ENCODE data around the gene RAB1A. TPM values are rescaled to one million over a fixed set of nuclear protein-coding genes. Genes with fewer than 3 reads are reported as not detected.
A peak's percentile ranks its signal among the peaks of the same experiment; 100 is the strongest.
"Not testable (repeated sequence)": the region's sequence is repeated elsewhere in the genome, so short reads cannot be mapped to it uniquely, and the experiment has no call there.

The RAB1A gene
- total RNA-seq: 62.5 and 141 TPM in 2 replicates

GRCh38 chr2:65129826-65130663 lies at the start of gene RAB1A:
TSS of gene RAB1A (minus strand) at chr2:65130106. CDS start at chr2:65129915, 191 bp downstream.
- peak; percentile 100 for DNase-seq

DNA sequence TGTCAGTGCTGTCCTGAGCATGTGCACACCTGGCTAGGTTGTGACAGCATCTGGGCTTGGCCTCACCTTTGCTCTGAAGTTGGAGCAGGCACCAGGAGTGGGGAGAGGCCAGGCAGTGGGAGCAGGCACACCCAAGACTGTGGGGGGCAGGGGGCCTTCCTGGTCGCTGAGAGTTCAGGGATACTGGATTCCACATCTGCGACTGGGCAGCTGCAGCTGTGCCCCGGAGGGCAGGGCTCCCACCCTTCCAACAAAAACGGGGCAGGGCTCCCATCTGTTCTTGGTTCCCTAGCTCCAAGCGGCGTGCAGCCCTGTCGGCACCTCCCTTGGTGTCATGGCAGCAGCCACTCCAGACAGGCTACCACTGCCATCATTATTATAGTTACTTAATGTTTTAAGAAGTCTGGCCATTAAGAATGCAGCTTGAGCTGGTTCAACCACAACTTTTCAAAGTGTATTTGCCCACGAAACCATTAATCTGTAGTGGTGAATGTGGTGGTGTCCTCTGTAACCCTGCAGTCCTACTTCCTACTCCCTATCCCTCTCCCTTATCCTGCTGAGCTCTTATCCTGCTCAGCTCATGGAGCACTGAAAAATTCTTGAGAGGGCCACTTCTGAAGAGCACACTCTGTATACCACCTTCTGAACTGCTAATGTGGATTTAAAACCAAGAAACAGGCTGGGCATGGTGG lies 48.0 kb upstream of the RAB1A start:
- DNase-seq: no peak

GRCh38 chr2:65175894-65176530 lies 46.1 kb upstream of the RAB1A start:
- DNase-seq: no peak

DNA sequence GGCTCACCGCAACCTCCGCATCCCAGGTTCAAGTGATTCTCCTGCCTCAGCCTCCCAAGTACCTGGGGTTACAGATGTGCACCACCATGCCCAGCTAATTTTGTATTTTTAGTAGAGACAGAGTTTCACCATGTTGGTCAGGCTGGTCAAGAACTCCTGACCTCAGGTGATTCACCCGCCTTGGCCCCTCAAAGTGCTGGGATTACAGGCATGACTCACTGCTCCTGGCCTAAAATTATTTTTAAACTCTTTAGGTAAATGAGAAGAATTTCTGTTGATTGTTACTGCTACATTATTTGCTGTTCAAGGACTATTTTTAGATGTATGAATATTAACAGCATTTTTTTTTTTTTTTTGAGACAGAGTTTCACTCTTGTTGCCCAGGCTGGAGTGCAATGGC lies 44.1 kb upstream of the RAB1A start:
- DNase-seq: not testable (repeated sequence)

GRCh38 chr2:65172994-65173790 lies 43.3 kb upstream of the RAB1A start:
- DNase-seq: no peak

GRCh38 chr2:65170611-65171477 lies 40.9 kb upstream of the RAB1A start:
- not testable (repeated sequence) for DNase-seq

GRCh38 chr2:65169760-65170136 lies 39.8 kb upstream of the RAB1A start:
- DNase-seq: no peak

GRCh38 chr2:65165558-65165957 lies 35.7 kb upstream of the RAB1A start:
- DNase-seq: no peak

DNA sequence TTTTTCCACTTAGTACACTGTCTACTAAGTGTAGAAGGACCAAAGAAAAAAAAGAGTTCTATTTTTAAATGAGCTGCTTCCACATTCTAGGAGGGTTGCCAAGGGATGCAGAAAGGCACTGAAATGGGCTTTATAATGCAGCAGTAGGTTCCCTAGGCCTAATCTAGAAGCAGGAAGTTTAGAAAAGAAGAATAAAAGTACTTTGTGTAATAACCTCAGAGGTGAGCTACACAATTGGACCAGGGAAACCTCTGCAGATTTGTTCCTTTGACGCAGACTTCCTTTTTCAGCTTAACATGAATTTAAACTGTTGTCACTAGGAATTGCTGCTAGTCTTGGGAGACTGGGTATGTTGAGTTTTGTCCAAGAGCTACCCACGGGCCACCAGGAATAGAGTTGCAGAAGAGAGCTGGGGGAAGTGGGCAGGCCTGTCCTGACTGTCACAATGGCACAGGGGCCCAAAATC lies 34.6 kb upstream of the RAB1A start:
- no peak for DNase-seq

DNA sequence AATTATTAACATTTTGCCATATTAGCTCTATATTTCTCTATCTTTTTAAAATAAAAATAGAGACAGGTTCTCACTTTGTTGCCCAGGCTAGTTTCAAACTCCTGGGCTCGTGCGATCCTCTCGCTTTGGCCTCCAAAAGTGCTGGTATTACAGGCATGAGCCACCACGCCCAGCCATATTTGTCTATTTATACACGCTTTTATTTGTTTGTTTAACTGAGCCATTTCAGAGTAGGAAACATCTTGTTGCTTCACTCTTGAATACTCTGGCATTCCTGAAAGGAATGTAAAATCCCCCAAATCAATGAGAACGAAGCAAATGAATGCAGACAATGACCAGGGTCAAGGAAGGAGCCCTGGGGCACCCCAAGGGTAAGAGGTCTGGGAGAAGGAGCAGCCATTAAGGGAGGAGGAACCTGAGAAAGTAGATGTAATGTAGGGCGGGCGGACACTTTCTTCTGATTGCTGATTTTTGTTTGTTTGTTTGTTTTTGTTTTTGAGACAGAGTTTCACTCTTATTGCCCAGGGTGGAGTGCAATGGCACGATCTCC lies 31.7 kb upstream of the RAB1A start:
- no peak for DNase-seq

DNA sequence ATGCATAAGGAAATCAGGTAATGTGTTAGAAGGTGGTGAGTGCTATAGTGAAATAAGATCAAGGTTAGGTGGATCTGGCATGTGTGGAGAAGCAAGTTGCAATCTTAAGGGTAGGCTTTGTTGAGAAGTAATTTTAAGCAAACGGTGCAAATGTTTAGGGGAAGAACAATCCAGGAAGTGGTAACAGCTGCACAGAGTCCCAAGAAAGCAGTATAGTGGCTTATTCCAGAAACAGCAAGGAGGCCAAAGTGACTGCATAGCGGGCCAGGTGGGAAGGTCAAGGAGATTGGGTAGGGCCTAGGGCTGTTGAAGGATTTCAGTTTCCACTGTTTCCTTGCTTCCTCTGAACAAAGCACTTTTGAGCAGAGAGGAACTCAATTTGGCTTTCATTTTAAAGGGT lies 30.0 kb upstream of the RAB1A start:
- DNase-seq: no peak

DNA sequence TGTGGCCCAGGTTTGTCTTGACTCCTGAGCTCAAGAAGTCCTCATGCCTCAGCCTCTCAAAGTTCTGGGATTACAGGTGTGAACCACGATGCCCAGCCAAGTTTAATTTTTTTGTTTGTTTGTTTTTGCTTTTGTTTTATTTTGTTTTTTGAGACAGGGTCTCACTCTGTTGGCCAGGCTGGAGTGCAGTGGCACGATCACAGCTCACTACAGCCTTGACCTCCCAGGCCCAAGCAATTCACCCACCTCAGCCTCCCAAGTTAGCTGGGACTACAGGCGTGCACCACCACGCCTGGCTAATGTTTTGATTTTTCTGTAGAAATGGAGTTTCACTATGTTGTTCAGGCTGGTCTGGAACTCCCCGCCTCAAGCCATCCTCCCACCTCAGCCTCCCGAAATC lies 29.4 kb upstream of the RAB1A start:
- no peak for DNase-seq

DNA sequence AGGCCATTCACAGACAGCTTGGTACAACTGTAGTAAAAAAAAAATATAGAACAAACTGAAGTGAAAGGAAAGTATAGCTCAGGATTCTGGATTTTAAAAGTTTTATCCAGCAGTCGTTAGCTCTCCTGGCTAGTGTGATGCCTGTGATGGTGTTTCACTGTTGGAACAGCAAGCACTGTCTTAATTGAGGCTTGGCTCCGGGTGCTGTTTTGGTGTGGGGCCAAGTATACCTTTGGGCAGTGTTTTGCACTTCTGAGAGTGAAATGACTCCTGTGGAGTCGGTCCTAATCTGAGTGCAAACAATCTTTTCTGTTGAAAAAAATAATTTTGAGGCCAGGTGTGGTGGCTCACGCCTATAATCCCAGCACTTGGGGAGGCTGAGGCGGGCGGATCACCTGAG lies 28.7 kb upstream of the RAB1A start:
- no peak for DNase-seq

DNA sequence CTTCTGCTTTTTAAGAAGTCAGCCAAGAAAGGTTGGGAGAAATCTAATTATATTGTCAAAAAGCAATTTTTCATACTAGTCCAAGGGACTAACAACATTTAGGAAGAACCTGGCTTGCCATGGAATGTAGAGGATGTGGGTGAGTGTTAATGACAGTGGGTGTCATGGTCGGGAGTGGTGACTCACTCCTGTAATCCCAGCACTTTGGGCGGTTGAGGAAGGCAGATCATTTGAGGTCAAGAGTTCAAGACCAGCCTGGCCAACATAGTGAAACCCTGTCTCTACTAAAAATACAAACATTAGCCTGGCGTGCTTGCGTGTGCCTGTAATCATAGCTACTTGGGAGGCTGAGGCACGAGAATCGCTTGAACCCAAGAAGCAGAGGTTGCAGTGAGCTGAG lies 27.9 kb upstream of the RAB1A start:
- DNase-seq: not testable (repeated sequence)

DNA sequence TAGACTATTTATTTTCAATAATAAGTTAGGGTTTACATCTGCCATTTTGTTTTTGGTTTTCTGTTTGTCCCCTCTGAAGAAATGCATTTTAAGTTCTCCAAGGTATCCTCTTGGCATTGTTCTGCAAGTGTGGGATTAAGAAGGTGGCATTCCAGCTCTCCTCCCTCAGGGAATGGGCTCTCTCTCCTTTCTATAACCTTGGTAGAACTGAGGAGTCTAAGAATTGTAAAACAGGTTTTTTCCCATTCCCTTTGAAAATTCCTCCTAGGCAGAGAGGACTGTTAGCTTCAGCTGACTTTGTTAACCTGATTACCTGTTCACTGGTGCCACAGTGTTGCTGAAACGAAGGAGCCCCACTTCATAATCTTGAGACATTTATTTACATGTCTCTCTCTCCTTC lies 26.1 kb upstream of the RAB1A start:
- no peak for DNase-seq

DNA sequence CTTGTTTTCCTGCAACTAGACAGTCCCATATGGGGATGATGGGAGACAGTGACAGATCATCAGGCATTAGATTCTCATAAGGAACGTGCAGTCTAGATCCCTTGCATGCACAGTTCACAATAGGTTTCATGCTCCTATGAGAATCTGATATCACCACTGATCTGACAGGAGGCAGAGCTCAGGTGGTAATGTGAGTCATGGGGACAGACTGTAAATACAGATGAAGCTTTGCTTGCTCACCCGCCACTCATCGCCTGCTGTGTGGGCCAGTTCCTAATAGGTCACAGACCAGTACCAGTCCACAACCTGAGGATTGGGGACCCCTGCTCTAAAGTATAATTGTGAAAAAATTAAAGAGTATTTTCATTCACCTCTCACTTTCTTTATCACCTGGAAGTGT lies 23.6 kb upstream of the RAB1A start:
- no peak for DNase-seq

GRCh38 chr2:65146078-65146477 lies 16.2 kb upstream of the RAB1A start:
- no peak for DNase-seq

DNA sequence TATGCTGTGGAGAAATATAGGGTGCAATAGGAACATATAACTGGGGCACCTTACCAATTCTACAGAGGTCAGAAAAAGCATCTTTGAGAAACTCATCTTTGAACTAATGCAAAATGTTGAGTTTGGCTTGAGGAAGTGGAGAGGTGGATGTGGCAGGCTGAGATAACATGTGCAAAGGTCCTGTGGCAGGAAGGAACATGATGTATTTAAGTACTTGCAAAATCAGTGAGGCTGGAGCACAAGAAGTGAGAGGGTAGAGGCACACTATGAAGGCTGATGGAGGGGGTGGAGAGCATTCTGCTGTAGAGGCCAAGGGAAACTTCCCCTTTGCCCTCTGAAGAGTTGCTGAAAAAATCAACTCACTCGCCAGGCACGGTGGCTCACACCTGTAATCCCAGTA lies 14.7 kb upstream of the RAB1A start:
- DNase-seq: no peak

GRCh38 chr2:65142515-65142914 lies 12.6 kb upstream of the RAB1A start:
- DNase-seq: peak; percentile 34

- DNase-seq: no peak
These were observed 7.4 kb upstream of the RAB1A start for GRCh38 chr2:65137197-65137775.

GRCh38 chr2:65136253-65136652 lies 6.3 kb upstream of the RAB1A start:
- DNase-seq: no peak

Data from dermis blood vessel endothelial cell (primary cell).